ENCODE measurements around the gene CLASRP.
"Not testable (repeated sequence)": the region's sequence is repeated elsewhere in the genome, so short reads cannot be mapped to it uniquely, and the experiment has no call there.

The CLASRP gene

GRCh38 chr19:45104658-45105349 is 66.0 kb downstream of the CLASRP start:
- no peak for DNase-seq

GRCh38 chr19:45106363-45106762 is 67.5 kb downstream of the CLASRP start:
- DNase-seq: not testable (repeated sequence)

- DNase-seq: no peak
Measured at GRCh38 chr19:45107621-45108150, 68.8 kb downstream of the CLASRP start.

GRCh38 chr19:45110851-45111266 is 72.0 kb downstream of the CLASRP start:
- DNase-seq: no peak

GRCh38 chr19:45112111-45112827 is 73.4 kb downstream of the CLASRP start:
- no peak for DNase-seq

- no peak for DNase-seq
Measured at GRCh38 chr19:45113628-45114027, 74.8 kb downstream of the CLASRP start.

- DNase-seq: no peak
Measured at GRCh38 chr19:45114116-45114515, 75.3 kb downstream of the CLASRP start.

- DNase-seq: no peak
Measured at GRCh38 chr19:45115809-45116615, 77.2 kb downstream of the CLASRP start.

GRCh38 chr19:45117167-45117594 is 78.3 kb downstream of the CLASRP start:
- peak; percentile 13 for DNase-seq

- DNase-seq: no peak
Measured at GRCh38 chr19:45117671-45118070, 78.8 kb downstream of the CLASRP start.

- DNase-seq: no peak
Measured at GRCh38 chr19:45118106-45118505, 79.3 kb downstream of the CLASRP start.

GRCh38 chr19:45118591-45119355 is 79.9 kb downstream of the CLASRP start:
- DNase-seq: not testable (repeated sequence)

- no peak for DNase-seq
Measured at GRCh38 chr19:45119582-45119981, 80.7 kb downstream of the CLASRP start.
